Measurements from ENCODE around the gene OR51G2. TPM values are rescaled to one million over a fixed set of nuclear protein-coding genes. Genes with fewer than 3 reads are reported as not detected.

Gene OR51G2
- total RNA-seq, 1 experiment from 2014 or later: not detected

DNA sequence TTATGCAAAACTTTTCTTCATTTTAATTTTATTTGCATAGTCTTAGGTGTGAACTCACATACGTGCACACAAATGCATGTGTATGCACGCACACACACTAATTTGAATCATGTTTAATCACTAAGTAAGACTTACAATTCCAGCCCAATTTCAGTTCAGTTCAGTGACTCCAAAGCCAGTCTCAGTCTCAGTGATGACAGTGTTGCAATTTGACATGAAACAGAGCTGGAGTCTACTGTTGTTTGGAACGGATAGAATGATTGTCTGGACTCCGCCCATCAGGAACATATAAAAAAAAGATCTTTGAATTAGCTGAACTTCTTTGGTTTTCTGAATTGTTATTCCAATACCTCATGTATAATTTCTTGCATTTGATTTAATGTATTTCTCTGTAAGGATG lies 55.3 kb downstream of the OR51G2 start:
- H3K27ac Mint-ChIP-seq: no peak overlapping the region
- no peak for TF ChIP-seq USF1 (CRISPR knock-in tag; IDR thresholded peaks at IDR 0.05)
- TF ChIP-seq, protein P1, sequence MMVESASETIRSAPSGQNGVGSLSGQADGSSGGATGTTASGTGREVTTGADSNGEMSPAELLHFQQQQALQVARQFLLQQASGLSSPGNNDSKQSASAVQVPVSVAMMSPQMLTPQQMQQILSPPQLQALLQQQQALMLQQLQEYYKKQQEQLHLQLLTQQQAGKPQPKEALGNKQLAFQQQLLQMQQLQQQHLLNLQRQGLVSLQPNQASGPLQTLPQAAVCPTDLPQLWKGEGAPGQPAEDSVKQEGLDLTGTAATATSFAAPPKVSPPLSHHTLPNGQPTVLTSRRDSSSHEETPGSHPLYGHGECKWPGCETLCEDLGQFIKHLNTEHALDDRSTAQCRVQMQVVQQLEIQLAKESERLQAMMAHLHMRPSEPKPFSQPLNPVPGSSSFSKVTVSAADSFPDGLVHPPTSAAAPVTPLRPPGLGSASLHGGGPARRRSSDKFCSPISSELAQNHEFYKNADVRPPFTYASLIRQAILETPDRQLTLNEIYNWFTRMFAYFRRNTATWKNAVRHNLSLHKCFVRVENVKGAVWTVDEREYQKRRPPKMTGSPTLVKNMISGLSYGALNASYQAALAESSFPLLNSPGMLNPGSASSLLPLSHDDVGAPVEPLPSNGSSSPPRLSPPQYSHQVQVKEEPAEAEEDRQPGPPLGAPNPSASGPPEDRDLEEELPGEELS (CRISPR knock-in tag; IDR thresholded peaks at IDR 0.05): no peak
- no peak for TF ChIP-seq NFYB (CRISPR knock-in tag; conservative IDR thresholded peaks at IDR 0.05; ENCODE audit: low read depth)
- no peak for TF ChIP-seq GRHL2 (CRISPR knock-in tag; IDR thresholded peaks at IDR 0.05; ENCODE audit: insufficient replicate concordance, severe bottlenecking)
- no peak for TF ChIP-seq CREM (CRISPR knock-in tag; IDR thresholded peaks at IDR 0.05)
- no peak for TF ChIP-seq PRDM15 (CRISPR knock-in tag; IDR thresholded peaks at IDR 0.05)
- no peak for TF ChIP-seq JAZF1 (CRISPR knock-in tag; IDR thresholded peaks at IDR 0.05)
- no peak for TF ChIP-seq ZNF121 (CRISPR knock-in tag; IDR thresholded peaks at IDR 0.05)
- TF ChIP-seq, protein P2, sequence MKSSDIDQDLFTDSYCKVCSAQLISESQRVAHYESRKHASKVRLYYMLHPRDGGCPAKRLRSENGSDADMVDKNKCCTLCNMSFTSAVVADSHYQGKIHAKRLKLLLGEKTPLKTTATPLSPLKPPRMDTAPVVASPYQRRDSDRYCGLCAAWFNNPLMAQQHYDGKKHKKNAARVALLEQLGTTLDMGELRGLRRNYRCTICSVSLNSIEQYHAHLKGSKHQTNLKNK (CRISPR knock-in tag; IDR thresholded peaks at IDR 0.05): no peak
- TF ChIP-seq PRRX2 (CRISPR knock-in tag; IDR thresholded peaks at IDR 0.05): no peak
- no peak overlapping the region for H3K4me3 Mint-ChIP-seq
- H3K27me3 Mint-ChIP-seq (ENCODE audit: low read depth): peaks cover 9% of the 10 kb centered on the region
- ChIA-PET CTCF (no interaction called here), POLR2A (no interaction called here)
- H3K36me3 Mint-ChIP-seq: peaks cover 5% of the 10 kb centered on the region; the same call in 1 of the 2 replicates
- DNase-seq (ENCODE audit: low spot score) (no peak), ATAC-seq (no peak)
- H3K9me3 Mint-ChIP-seq: peaks cover 16% of the 10 kb centered on the region
- H3K4me1 Mint-ChIP-seq: peaks cover 33% of the 10 kb centered on the region

Other genes starting within 250 kb of the OR51G2 start
- gene OR51E2, start 221.5 kb downstream of the OR51G2 start, total RNA-seq (2021): not detected in 3 replicates
- not detected in 3 replicates for gene MMP26, start 214.6 kb downstream of the OR51G2 start, total RNA-seq (2021)
- gene OR51F1, start 149.4 kb downstream of the OR51G2 start, total RNA-seq (2021): not detected in 3 replicates
- gene OR52R1, start 115.0 kb downstream of the OR51G2 start, total RNA-seq (2021): not detected in 3 replicates
- gene OR51F2, start 98.0 kb downstream of the OR51G2 start, total RNA-seq (2021): not detected in 3 replicates
- gene OR51S1, start 70.1 kb downstream of the OR51G2 start, total RNA-seq (2021): not detected in 3 replicates
- gene OR51T1, start 37.5 kb downstream of the OR51G2 start, total RNA-seq (2021): not detected in 3 replicates
- gene OR51A7, start 15.6 kb downstream of the OR51G2 start, total RNA-seq (2021): not detected in 3 replicates
- not detected in 3 replicates for gene OR51G1, start 5.0 kb upstream of the OR51G2 start, total RNA-seq (2021)
- not detected in 3 replicates for gene OR51A4, start 28.3 kb upstream of the OR51G2 start, total RNA-seq (2021)
- not detected in 3 replicates for gene OR51A2, start 36.4 kb upstream of the OR51G2 start, total RNA-seq (2021)
- not detected in 3 replicates for gene OR51L1, start 75.5 kb upstream of the OR51G2 start, total RNA-seq (2021)
- gene OR52J3, start 127.2 kb upstream of the OR51G2 start, total RNA-seq (2021): not detected in 3 replicates
- not detected in 3 replicates for gene OR52E2, start 140.3 kb upstream of the OR51G2 start, total RNA-seq (2021)
- not detected in 3 replicates for gene OR52E1, start 150.2 kb upstream of the OR51G2 start, total RNA-seq (2021)
- gene OR52A5, start 219.0 kb upstream of the OR51G2 start, total RNA-seq (2021): 0.07 to 0.11 TPM in 2 of 3 replicates, not detected in the other
- 3.7 to 5.4 TPM (median 4.4 TPM) in 3 replicates for gene OR52A1, start 235.4 kb upstream of the OR51G2 start, total RNA-seq (2021)

Data from WTC11 (cell line).